GM23338 (cell line): ENCODE data around the gene MICAL2. TPM values are rescaled to one million over a fixed set of nuclear protein-coding genes. Genes with fewer than 3 reads are reported as not detected.

ENCODE experiments used
- ATAC-seq: fragments of 200-7000 bp; cut with Tn5 transposase; 3 replicates; pipeline ENCODE4 v1.9.1; 2020
- DNase-seq: peaks from one replicate; pipeline ENCODE4 v3.0.0-alpha.2; 2015; ENCODE audit warnings: low spot score
- H2AFZ ChIP-seq: fragments of 200-600 bp; sonication (generic); 2 replicates; pipeline ENCODE4 v1.8.0; 2016; ENCODE audit warnings: antibody characterized with exemption, mild to moderate bottlenecking, moderate library complexity
- H3F3A ChIP-seq: fragments of 200-600 bp; sonication (generic); replicated peaks from 2 replicates; pipeline ENCODE4 v1.8.0; 2017; ENCODE audit warnings: antibody characterized with exemption, mixed run types, low read depth
- H3K27ac ChIP-seq: fragments of 200-600 bp; sonication (generic); 2 replicates; pipeline ENCODE4 v1.6.1; 2016; ENCODE audit warnings: low read depth
- H3K27me3 ChIP-seq: fragments of 200-600 bp; sonication (generic); 2 replicates; pipeline ENCODE4 v1.8.0; 2016; ENCODE audit warnings: mild to moderate bottlenecking, mixed run types, moderate library complexity; ENCODE audit not compliant: insufficient read depth
- H3K36me3 ChIP-seq: fragments of 200-600 bp; sonication (generic); 2 replicates; pipeline ENCODE4 v1.8.0; 2016; ENCODE audit warnings: mild to moderate bottlenecking; ENCODE audit not compliant: insufficient read depth
- H3K4me1 ChIP-seq: fragments of 200-600 bp; sonication (generic); 2 replicates; pipeline ENCODE4 v1.8.0; 2016; ENCODE audit warnings: mild to moderate bottlenecking, moderate library complexity; ENCODE audit not compliant: insufficient read depth
- H3K4me2 ChIP-seq: fragments of 200-600 bp; sonication (generic); 2 replicates; pipeline ENCODE4 v1.7.1; 2017; ENCODE audit warnings: mixed run types
- H3K4me3 ChIP-seq: fragments of 200-600 bp; sonication (generic); 2 replicates; pipeline ENCODE4 v1.6.1; 2016; ENCODE audit warnings: mixed run types
- H3K79me2 ChIP-seq: fragments of 200-600 bp; sonication (generic); replicated peaks from 2 replicates; pipeline ENCODE4 v1.8.0; 2017; ENCODE audit warnings: mild to moderate bottlenecking; ENCODE audit not compliant: insufficient read depth
- H3K9me2 ChIP-seq: fragments of 200-600 bp; sonication (generic); 2 replicates; pipeline ENCODE4 v1.8.0; 2017; ENCODE audit not compliant: insufficient read depth
- H4K20me1 ChIP-seq: fragments of 200-600 bp; sonication (generic); replicated peaks from 2 replicates; pipeline ENCODE4 v1.8.0; 2017; ENCODE audit warnings: mild to moderate bottlenecking; ENCODE audit not compliant: insufficient read depth
- H3K27ac Mint-ChIP-seq: 2 replicates; pipeline ENCODE4 v1.8.0; 2020; ENCODE audit warnings: inconsistent platforms, mild to moderate bottlenecking, moderate library complexity, mixed read lengths
- H3K27me3 Mint-ChIP-seq: 3 replicates; pipeline ENCODE4 v1.8.0; 2022; ENCODE audit warnings: low read depth, mild to moderate bottlenecking, moderate library complexity, mixed read lengths, inconsistent platforms; ENCODE audit not compliant: insufficient read depth, poor library complexity
- H3K36me3 Mint-ChIP-seq: 3 replicates; pipeline ENCODE4 v1.8.0; 2021; ENCODE audit warnings: low read depth, mild to moderate bottlenecking, inconsistent platforms, moderate library complexity, mixed read lengths
- H3K4me1 Mint-ChIP-seq: 3 replicates; pipeline ENCODE4 v1.8.0; 2020; ENCODE audit warnings: mild to moderate bottlenecking, inconsistent platforms, mixed read lengths
- H3K4me3 Mint-ChIP-seq: 3 replicates; pipeline ENCODE4 v1.8.0; 2021; ENCODE audit warnings: moderate library complexity, mild to moderate bottlenecking, inconsistent platforms, mixed read lengths
- H3K9me3 Mint-ChIP-seq: 3 replicates; pipeline ENCODE4 v1.8.0; 2020; ENCODE audit warnings: moderate library complexity, mild to moderate bottlenecking, inconsistent platforms, mixed read lengths
- CTCF ChIP-seq, 2 experiments: fragments of 200-600 bp in 1 of 2; sonication (generic) in 1 of 2; conservative IDR thresholded peaks; 2 replicates each; pipeline versions ENCODE4 v1.5.1 to v1.6.1; 2016 to 2017; ENCODE audit warnings: antibody characterized with exemption in 2 of 2, low read depth in 2 of 2, mild to moderate bottlenecking in 2 of 2, moderate library complexity in 1 of 2
- ETS1 ChIP-seq: IDR thresholded peaks from 2 replicates; pipeline ENCODE4 v1.6.1; 2016; ENCODE audit warnings: antibody characterized with exemption
- EZH2phosphoT487 ChIP-seq: fragments of 200-600 bp; sonication (generic); IDR thresholded peaks from one replicate; pipeline ENCODE4 v1.8.1; 2018; ENCODE audit warnings: antibody characterized with exemption; ENCODE audit not compliant: unreplicated experiment
- polyA plus RNA-seq: library from polyadenylated mRNA; unstranded; fragments of >200 nt; fragmentation: Nextera tagmentation; extraction: Ambion mirVana; gene quantifications from 2 replicates; pipeline ENCODE4 v1.2.1, GENCODE V29; 2016
- total RNA-seq: library from RNA; depleted of rRNA; stranded (reverse); fragments of >200 nt; shearing (Covaris generic); gene quantifications from 2 replicates; pipeline ENCODE4 v1.2.3, GENCODE V29; 2014
- TF ChIP-seq, protein P1 (sequence below): fragments of 250-450 bp; sonication (Bioruptor Pico); IDR thresholded peaks from 2 replicates; pipeline ENCODE4 v1.5.0; 2020; ENCODE audit warnings: mild to moderate bottlenecking, moderate library complexity

Gene MICAL2
- total and polyA plus RNA-seq, 2 experiments from 2014 or later = 0.66 to 1.4 TPM

DNA sequence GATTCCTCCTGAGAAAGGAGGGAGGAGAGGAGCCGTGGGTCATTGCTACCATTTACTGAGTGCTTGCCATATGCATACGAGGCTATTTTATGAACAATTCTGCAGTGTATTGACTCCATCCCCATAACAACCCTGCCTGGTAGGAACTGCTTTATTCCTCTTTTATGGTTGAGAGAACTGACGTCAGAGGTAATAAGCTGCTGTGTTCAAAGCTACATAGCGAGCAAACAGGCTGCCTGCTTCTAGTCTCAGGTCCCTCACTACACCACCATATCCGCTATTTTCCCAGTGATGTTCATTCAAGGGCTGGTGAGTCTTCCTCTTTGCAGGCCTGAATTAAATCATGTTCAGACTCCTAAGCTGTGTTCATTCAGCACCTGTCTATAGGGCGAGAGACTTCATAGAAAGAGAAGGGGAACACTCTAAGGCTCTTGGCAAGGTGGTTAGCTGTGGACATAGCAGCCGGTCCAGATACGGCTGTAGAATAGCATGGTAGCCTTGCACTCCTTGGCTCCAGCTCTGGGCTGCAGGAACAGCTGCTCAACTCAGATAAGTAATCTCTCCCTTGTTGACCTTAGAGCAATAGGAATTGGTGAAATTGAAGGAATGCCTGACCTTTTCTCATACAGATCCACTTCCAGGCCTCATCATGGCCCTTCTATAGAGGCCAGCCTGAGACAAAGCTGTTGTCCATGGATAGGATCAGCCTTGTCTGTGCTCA is 82.6 kb downstream of the MICAL2 start:
- no peak for DNase-seq
- no peaks in the 10 kb centered on the region for H3K27me3 ChIP-seq
- no peak overlapping the region for H3K4me3 ChIP-seq
- no peaks in the 10 kb centered on the region for H3K36me3 Mint-ChIP-seq
- H3K4me2 ChIP-seq = no peak overlapping the region
- H4K20me1 ChIP-seq = no peaks in the 10 kb centered on the region
- ATAC-seq = no peak
- H3K36me3 ChIP-seq = no peaks in the 10 kb centered on the region
- peaks cover 2% of the 10 kb centered on the region for H3K27me3 Mint-ChIP-seq
- no peaks in the 10 kb centered on the region for H3F3A ChIP-seq
- no peaks in the 10 kb centered on the region for H3K4me1 Mint-ChIP-seq
- no peak overlapping the region for H3K4me3 Mint-ChIP-seq
- H3K27ac ChIP-seq = no peak overlapping the region
- no peaks in the 10 kb centered on the region for H3K79me2 ChIP-seq
- no peaks in the 10 kb centered on the region for H3K9me3 Mint-ChIP-seq
- H3K9me2 ChIP-seq = no peaks in the 10 kb centered on the region
- no peak for TF ChIP-seq CTCF (conservative IDR thresholded peaks at IDR 0.05; ENCODE audit: low read depth in 2 of 2)
- no peak for TF ChIP-seq ETS1
- TF ChIP-seq EZH2phosphoT487 = no peak
- no peak overlapping the region for H3K27ac Mint-ChIP-seq
- H3K4me1 ChIP-seq = no peaks in the 10 kb centered on the region
- no peak overlapping the region for H2AFZ ChIP-seq

DNA sequence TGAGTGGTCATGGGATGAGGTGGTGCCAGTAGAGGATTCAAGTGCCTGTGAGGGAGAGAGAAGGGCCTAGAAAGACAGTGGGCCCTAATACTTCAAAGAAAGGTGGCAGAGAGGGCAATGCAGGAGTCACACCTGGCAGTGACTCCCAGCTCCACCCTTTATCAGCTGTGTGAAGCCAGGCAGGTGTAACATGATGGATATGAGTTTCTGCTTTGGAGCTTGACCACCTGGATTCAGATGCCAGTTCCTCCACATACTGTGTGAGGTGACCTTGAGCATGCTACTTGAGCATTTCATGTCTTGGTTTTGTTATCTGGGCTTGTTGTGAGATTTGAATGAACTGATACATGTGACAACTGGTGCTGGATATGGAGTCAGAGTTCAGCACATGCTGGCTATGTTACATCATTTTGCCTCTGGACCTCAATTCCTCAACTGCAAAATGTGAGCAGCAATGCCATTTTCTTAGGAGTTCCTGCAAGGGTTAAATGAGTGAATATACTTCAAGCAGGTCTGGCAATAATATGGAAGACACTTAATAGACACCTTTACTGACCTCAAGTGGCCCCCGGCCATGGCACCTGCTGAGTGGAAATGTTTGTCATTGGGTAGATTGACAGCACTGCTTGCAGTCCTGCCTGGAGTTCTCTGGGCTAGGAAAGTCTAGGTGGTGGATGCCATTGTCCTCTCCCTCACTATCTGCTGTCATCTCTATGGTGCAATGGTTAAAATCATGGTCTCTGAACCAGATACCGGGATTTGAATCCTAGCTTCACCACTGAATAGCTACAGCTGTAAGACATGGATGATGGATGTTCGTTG is 83.3 kb downstream of the MICAL2 start:
- Histone ChIP-seq H4K20me1 (no peaks in the 10 kb centered on the region), H2AFZ (no peak overlapping the region), H3K79me2 (no peaks in the 10 kb centered on the region), H3K4me1 (no peaks in the 10 kb centered on the region), H3K4me3 (no peak overlapping the region), H3F3A (no peaks in the 10 kb centered on the region), H3K27me3 (no peaks in the 10 kb centered on the region), H3K27ac (no peak overlapping the region), H3K36me3 (no peaks in the 10 kb centered on the region), H3K4me2 (no peak overlapping the region), H3K9me2 (no peaks in the 10 kb centered on the region)
- TF ChIP-seq, protein P1, sequence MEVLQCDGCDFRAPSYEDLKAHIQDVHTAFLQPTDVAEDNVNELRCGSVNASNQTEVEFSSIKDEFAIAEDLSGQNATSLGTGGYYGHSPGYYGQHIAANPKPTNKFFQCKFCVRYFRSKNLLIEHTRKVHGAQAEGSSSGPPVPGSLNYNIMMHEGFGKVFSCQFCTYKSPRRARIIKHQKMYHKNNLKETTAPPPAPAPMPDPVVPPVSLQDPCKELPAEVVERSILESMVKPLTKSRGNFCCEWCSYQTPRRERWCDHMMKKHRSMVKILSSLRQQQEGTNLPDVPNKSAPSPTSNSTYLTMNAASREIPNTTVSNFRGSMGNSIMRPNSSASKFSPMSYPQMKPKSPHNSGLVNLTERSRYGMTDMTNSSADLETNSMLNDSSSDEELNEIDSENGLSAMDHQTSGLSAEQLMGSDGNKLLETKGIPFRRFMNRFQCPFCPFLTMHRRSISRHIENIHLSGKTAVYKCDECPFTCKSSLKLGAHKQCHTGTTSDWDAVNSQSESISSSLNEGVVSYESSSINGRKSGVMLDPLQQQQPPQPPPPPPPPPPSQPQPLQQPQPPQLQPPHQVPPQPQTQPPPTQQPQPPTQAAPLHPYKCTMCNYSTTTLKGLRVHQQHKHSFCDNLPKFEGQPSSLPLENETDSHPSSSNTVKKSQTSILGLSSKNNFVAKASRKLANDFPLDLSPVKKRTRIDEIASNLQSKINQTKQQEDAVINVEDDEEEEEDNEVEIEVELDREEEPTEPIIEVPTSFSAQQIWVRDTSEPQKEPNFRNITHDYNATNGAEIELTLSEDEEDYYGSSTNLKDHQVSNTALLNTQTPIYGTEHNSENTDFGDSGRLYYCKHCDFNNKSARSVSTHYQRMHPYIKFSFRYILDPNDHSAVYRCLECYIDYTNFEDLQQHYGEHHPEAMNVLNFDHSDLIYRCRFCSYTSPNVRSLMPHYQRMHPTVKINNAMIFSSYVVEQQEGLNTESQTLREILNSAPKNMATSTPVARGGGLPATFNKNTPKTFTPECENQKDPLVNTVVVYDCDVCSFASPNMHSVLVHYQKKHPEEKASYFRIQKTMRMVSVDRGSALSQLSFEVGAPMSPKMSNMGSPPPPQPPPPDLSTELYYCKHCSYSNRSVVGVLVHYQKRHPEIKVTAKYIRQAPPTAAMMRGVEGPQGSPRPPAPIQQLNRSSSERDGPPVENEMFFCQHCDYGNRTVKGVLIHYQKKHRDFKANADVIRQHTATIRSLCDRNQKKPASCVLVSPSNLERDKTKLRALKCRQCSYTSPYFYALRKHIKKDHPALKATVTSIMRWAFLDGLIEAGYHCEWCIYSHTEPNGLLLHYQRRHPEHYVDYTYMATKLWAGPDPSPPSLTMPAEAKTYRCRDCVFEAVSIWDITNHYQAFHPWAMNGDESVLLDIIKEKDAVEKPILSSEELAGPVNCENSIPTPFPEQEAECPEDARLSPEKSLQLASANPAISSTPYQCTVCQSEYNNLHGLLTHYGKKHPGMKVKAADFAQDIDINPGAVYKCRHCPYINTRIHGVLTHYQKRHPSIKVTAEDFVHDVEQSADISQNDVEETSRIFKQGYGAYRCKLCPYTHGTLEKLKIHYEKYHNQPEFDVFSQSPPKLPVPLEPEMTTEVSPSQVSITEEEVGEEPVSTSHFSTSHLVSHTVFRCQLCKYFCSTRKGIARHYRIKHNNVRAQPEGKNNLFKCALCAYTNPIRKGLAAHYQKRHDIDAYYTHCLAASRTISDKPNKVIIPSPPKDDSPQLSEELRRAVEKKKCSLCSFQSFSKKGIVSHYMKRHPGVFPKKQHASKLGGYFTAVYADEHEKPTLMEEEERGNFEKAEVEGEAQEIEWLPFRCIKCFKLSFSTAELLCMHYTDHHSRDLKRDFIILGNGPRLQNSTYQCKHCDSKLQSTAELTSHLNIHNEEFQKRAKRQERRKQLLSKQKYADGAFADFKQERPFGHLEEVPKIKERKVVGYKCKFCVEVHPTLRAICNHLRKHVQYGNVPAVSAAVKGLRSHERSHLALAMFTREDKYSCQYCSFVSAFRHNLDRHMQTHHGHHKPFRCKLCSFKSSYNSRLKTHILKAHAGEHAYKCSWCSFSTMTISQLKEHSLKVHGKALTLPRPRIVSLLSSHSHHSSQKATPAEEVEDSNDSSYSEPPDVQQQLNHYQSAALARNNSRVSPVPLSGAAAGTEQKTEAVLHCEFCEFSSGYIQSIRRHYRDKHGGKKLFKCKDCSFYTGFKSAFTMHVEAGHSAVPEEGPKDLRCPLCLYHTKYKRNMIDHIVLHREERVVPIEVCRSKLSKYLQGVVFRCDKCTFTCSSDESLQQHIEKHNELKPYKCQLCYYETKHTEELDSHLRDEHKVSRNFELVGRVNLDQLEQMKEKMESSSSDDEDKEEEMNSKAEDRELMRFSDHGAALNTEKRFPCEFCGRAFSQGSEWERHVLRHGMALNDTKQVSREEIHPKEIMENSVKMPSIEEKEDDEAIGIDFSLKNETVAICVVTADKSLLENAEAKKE (CRISPR knock-in tag) = no peak
- Mint-ChIP-seq H3K36me3 (no peaks in the 10 kb centered on the region), H3K9me3 (no peaks in the 10 kb centered on the region), H3K4me3 (no peak overlapping the region), H3K27me3 (peaks cover 2% of the 10 kb centered on the region), H3K27ac (no peak overlapping the region), H3K4me1 (no peaks in the 10 kb centered on the region)
- ATAC-seq (no peak), DNase-seq (no peak)
